GM18951 (cell line): ENCODE data around the gene MAPK12.

ENCODE experiments used
- POLR2A ChIP-seq: IDR thresholded peaks from 4 replicates; pipeline ENCODE4 v1.6.1; 2011; ENCODE audit warnings: mild to moderate bottlenecking; ENCODE audit not compliant: insufficient read length, insufficient read depth; ENCODE audit errors: extremely low read depth
- in situ Hi-C: fragments of 300-500 bp; cut with MboI; formaldehyde crosslinking; loops from one replicate; pipeline ENCODE4 v1.12.0; 2022; ENCODE audit warnings: low sequenced_read_pairs, mixed read lengths, inconsistent platforms; ENCODE audit not compliant: unreplicated experiment

The MAPK12 gene

DNA sequence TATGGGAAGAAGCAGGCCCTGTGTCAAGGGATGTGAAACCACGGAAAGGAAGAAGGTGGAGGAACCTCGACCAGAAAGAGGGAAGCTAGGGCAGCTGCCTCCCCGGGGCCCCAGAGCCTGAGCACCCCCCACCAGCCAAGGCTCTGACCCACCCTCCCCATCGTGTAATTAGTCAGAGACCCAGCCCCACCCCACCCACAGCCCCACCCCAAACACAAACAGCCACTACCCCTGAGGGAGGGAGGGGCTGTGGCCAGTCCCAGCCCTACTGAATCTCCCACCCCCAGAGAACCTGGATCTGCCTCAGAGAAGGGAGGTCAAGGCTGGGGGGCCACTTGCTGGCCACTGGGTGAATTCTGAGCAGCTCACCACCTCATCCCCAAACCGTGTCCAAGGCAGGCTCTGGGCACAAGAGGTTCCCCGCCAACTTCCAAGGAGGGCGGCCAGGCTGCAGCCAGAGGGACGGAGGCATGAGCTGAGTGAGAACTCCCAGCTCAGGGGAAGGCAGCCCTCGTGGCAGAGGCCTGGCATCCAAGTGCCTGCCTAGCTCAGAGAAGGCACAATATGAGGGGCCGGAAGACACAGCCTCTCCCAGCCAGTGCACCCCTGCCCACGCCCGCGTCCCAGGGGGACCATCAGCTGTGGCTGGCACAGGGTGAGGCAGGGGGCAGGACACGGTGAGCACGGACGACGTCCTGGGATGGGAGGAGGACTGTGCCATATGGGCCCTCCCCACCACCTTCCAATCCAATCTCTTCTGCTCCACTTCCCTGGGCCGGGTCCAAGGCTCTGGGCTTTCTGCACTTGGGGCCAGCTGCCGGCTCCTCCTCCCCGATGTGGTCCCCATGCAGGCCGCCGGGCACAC lies 43.3 kb upstream of the MAPK12 start:
- peak; percentile 15 for TF ChIP-seq POLR2A
- in situ Hi-C loops, result no loop called here

DNA sequence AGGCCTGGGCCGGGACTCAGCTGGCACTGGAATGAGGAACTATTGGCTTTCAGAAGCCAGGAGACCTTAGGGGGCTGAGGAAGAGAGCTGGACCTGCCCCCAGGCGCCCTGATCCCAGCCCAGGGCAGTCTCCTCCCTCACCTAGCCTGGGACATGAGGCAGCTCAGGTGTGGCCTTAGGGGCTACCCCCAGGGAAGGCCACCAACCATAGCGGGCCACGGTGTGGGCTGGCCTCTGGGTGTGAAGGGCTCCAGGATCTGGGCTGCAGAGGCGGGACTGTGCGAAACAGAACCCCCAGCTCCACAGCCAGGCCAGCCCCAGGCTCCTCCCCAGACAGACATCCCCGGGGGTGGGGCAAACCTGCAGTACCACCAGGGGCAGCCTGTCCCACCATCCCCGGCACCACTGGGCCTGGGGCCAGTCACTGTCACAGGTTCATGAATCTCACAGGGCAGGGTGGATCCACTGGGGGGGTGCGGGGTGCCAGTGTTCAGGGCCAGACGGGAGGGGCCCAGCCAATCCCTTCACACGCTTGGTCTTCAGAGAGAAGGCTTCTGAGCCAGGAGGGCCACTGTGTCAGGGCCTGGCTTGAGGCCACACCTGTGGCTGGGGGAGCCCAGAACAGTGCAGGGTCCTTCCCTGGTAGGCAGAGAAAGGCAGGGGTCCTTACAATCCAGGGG lies 42.5 kb upstream of the MAPK12 start:
- in situ Hi-C loops, result no loop called here

DNA sequence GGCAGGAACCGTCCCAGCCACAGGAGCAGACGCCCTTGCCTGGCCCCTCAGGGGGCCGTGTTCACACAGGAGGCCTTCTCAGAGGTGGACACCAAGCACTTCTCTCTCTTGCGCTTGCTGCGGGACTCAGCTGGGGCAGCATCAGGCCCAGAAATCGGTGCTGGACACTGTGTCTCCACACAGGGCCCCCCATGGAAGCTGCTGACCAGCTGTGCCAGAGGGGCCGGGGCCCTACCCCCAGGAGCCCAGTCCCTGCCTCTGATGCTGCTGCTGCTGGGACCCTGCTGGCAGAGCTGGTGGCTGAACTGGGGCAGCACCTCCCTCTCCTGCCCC lies 42.0 kb upstream of the MAPK12 start:
- in situ Hi-C loops, result no loop called here

More for the DNA sequence above, 42.5 kb upstream of the MAPK12 start:
- no peak for TF ChIP-seq POLR2A

DNA sequence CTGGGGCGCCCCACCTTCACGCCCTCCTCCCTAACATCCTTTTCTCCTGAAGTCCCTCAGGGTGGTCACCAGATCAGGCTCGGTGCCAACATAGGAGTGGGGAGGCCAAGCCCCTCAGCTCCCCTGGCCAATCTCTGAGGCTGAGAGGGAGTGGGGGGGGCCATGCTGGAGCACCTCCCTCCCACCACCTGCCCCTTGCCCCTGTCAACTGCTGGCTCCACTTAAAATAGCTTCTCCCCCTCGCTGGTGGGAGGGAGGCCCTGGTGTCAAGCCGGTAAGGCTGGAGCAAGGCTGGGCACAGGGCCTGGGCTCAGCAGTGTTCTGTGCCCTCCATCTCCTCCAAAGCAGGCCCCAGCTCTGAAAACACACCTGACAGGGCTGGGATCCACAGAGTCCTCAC lies 41.1 kb upstream of the MAPK12 start:
- no peak for TF ChIP-seq POLR2A
- in situ Hi-C loops, result no loop called here

More for the DNA sequence above, 42.0 kb upstream of the MAPK12 start:
- no peak for TF ChIP-seq POLR2A

DNA sequence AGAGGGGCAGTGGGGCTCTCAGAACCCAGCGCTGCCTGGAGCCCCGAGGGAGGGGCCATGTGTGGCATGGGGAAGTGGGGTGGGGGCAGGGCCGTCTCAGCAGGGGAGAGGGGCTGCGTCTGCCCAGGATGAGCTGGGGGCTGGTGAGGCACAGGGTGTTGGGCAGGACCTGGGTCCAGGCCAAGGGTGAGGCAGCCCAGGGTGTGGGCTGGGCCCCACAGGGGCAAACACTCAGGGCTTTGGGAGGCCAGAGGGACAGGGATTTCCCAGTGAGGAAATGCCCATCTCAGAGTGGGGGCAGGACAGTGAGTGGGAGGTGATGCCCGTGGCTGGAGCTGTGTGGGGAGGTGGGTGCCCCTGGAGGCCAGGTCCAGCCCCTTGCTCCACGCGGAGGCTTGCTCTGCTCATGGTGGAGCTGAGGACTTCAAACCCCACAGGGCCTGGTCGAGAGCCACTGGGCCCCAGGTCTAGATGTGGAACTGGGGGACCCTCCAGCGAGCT lies 40.6 kb upstream of the MAPK12 start:
- in situ Hi-C loops, result no loop called here
- TF ChIP-seq POLR2A, result no peak

DNA sequence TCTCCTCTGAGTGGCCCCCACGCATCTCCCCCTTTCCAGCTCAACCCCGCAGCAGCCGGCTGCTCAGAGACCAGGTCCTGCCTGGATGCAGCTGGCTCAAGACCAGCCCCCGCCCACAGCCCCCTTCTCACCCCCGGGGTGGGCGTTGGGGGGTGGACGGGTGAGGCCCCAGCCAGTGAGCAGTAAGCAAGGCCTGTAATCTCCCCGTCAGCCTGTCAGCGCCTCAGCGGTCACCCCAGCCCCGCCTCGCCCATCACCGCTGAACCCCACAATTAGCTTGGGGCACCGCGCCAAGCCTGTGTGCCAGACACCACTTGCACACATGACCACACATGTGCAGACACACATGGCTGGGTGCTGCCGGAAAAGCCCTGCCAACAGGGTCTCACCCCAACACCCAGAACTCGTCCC lies 40.1 kb upstream of the MAPK12 start:
- in situ Hi-C loops, result no loop called here
- TF ChIP-seq POLR2A, result no peak

DNA sequence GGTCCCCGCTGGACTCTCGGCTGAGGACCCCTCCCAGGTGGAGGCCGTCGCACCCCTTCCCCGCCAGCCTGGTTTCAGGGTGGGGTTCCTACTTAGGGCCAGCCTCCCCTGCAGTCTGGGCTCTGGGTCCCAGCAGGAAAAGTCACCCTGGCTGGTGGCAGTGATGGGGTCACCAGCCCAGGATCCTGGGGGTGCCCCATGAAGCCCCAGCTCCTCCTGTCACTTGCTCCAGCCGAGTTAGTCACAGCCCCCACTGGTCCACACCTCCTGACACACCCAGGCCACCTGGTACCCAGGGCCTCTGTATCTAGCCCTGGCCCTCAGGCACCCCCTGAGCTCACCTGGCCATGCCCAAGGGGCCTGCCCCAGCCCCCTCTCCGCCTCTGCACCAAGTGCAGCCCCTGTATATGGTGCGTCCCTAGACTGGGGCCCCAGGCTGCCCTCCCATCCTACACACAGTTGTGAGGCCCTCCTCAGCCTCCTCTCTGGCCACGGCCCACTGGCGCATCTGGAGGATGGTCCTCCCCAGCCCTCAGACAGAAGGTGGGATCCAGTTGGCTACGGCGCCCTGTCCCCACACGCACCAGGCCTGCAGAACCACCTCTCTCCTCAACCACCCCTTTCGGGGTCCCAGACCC lies 39.3 kb upstream of the MAPK12 start:
- TF ChIP-seq POLR2A, result no peak
- in situ Hi-C loops, result no loop called here

DNA sequence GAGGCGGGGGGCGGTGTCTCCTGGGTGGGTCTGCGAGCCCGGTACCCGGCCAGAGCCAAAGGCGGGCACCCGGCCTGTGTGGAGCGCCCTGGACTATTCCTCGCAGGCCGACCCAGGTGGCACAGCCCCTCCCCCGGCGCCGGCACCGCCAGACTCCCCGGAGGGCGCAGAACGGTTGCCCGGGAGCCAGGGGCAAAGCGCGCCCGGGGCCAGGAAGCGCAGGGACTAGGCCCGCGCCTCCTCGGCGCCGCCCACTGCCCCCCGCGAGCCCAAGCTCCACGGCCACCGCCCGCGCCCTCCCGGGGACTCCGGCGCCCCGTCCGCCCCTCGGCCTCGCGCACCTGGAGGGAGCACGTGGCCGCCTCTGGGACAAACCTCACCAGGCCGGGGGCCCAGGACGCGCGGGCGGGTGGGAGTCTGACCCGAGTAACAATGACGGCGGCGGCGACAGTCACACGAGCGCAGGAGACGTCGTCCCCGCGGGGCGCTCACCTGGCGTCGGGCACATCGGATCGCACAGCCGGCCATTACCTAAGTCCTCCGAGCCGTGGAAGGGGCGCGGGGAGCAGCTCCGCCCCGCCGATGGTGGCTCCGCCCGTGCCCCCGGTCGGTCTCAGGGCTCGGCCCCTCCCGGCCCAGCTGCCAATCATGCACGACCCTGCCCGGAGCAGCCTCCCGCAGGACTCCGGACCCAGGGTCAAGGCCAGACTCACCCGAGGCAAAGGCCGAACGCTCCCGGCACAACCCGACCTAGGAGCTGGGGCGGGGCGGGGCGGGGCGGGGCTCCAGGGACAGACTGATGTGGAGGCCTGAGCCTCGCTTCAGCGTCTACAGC lies 38.5 kb upstream of the MAPK12 start:
- in situ Hi-C loops, result no loop called here
- no peak for TF ChIP-seq POLR2A

DNA sequence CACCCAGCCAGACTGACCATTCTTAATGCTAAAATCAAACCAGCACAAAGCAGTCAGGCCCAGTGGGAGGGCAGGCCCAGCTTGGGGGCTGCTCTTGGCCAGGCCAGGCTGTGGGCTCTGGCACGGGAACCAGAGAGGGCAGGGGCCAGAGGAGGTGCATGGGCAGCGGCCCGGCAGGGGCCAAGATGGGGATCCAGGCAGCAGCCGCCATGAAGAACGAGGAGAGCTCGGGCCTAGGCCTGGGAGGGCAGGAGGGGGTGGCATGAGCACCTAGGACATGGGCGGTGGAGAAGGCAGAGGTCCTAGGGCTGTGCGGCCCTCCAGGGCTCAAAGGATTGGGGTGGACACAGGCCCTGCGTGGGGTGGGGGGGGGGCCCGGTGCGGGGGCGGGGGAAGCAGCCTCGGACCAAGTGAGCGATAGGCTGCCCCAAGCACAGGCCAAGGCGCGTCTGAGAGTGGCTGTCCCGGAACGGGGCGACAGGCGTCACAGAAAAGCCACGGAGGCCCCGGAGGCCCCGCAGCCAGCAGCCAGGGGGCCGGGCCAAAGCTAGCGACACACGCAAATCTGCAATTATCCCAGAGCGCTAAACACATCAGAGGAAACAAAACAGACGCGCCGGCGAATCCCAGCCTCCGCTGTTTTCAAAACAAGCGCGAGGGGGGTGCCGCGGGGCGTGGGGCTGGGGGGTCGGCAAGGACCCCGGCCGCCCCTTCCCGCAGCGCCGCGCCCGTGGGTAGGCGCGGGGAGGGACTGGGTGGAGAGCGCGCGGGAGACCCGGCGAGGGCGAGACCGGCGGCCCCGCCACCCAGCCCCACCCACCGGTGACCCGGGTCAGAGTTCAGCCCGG lies 37.7 kb upstream of the MAPK12 start:
- in situ Hi-C loops, result no loop called here
- no peak for TF ChIP-seq POLR2A

DNA sequence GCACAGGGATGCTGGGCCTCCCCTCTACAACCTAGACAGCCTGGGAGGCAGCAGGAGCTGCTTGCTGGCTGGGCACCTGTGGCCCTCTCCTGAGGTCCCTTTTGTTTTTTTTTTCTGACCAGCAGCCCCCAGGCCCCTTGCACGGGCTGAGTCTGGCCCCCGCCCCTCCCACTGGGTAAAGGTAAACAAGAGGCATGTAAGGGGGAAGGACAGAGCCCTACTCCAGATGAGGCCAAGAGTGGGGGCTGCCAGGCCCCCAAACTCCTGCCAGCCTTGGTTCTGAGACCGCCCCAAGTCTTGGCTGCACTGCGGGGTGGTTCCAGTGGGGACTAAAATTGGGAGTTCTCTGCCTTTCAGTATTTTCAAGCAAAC lies 36.8 kb upstream of the MAPK12 start:
- in situ Hi-C loops, result no loop called here
- no peak for TF ChIP-seq POLR2A

DNA sequence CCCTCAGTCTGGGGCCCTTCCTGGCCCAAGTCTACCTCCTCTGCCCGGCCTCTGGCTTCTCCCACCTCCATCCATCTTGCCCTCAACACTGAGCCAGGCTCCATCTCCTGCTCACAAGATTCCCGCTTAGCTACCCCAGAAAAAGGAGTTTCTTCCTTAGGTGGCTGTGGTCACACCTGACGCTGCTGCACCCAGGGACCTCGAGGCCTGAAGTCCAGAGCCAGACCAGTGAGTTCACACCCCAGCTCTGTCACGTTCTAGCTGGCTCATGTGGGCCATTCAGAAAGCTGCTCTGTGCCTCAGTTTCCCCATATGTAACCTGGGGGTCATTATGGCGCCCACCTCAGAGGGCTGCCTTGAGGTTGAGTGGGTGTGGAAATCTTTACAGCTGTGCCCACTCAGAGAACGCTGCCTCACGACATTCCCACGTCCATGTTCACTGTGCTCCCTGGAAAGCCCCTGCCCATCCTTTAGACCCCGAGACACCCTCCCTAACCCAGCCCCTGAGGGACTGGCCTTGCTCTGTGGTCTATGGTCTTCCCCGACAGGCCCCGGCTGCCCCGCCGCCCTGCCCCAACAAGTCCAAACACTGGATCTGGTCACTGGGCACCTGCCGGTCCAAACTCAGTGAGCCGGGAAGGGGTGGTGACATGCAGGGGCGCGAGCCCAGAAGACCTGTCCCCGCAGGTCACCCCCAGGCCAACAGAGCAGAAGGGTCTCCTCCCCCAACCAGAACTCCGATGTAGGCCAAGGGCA lies 36.2 kb upstream of the MAPK12 start:
- no peak for TF ChIP-seq POLR2A
- in situ Hi-C loops, result no loop called here
